GM12878 (cell line): ENCODE data around the gene NPSR1. TPM values are rescaled to one million over a fixed set of nuclear protein-coding genes. Genes with fewer than 3 reads are reported as not detected.

Experiments used
- ATAC-seq: fragments of 200-7000 bp; cut with Tn5 transposase; 3 replicates; pipeline ENCODE4 v1.9.1; 2020; ENCODE audit warnings: mild to moderate bottlenecking, moderate library complexity
- BruUV-seq: library from RNA; stranded (reverse); fragments of 400-500 nt; replicated peaks from 2 replicates; lab custom pipeline; 2021; lab: Mats Ljungman, UMichigan
- CTCF ChIA-PET: fragments of 300-600 bp; sonication (Branson Sonifier 250); formaldehyde crosslinking; extraction: SDS; loops from one replicate; lab custom pipeline; 2021; ENCODE audit warnings: inconsistent platforms; lab: Yijun Ruan, JAX
- POLR2A ChIA-PET: fragments of 350-600 bp; formaldehyde crosslinking; extraction: SDS; loops from one replicate; lab custom pipeline; 2021; ENCODE audit warnings: inconsistent platforms; lab: Charles Lee
- RAD21 ChIA-PET: fragments of 300-600 bp; sonication (Branson Sonifier 250); formaldehyde crosslinking; loops from one replicate; lab custom pipeline; 2023; ENCODE audit warnings: antibody characterized with exemption; ENCODE audit not compliant: unreplicated experiment; lab: Charles Lee
- SMC1A ChIA-PET: fragments of 300-600 bp; sonication (Branson Sonifier 250); formaldehyde crosslinking; loops from one replicate; lab custom pipeline; 2023; ENCODE audit not compliant: unreplicated experiment, uncharacterized antibody; lab: Charles Lee
- DNase-seq: peaks from one replicate; pipeline ENCODE4 v3.0.0-alpha.2; 2011; ENCODE audit warnings: low read depth, low spot score
- FAIRE-seq: peaks from 3 replicates; lab custom pipeline; 2011; peaks lifted over from hg19 to GRCh38; lab: Jason Lieb, UNC
- H2AFZ ChIP-seq: 2 replicates; pipeline ENCODE4 v1.6.0; 2011; ENCODE audit warnings: low read depth, low read length, control low read depth; ENCODE audit not compliant: control insufficient read depth
- H3K27ac ChIP-seq: 2 replicates; pipeline ENCODE4 v1.5.1; 2011; ENCODE audit warnings: control low read depth; ENCODE audit not compliant: control insufficient read depth, insufficient read depth
- H3K27me3 ChIP-seq, 2 experiments: replicated peaks in 1 of 2; 2 replicates each; pipeline versions ENCODE4 v1.6.0 to v1.6.1; 2011; ENCODE audit warnings: low read length in 1 of 2; ENCODE audit not compliant: control insufficient read depth in 2 of 2, insufficient read depth in 2 of 2
- H3K36me3 ChIP-seq, 2 experiments: 2 replicates each; pipeline ENCODE4 v1.5.1; 2011; ENCODE audit warnings: low read length in 1 of 2; ENCODE audit not compliant: control insufficient read depth in 2 of 2, insufficient read depth in 2 of 2
- H3K4me1 ChIP-seq: 2 replicates; pipeline ENCODE4 v1.6.1; 2011; ENCODE audit warnings: mild to moderate bottlenecking, low read length, moderate library complexity, mixed read lengths; ENCODE audit not compliant: control insufficient read depth, insufficient read depth
- H3K4me2 ChIP-seq: 2 replicates; pipeline ENCODE4 v1.6.0; 2011; ENCODE audit warnings: control low read depth; ENCODE audit not compliant: control insufficient read depth, insufficient read depth
- H3K4me3 ChIP-seq: fragments of 200-600 bp; sonication (generic); 2 replicates; pipeline ENCODE4 v1.5.1; 2016
- H3K79me2 ChIP-seq: 2 replicates; pipeline ENCODE4 v1.6.0; 2011; ENCODE audit warnings: low read length; ENCODE audit not compliant: control insufficient read depth, insufficient read depth
- H3K9ac ChIP-seq: 2 replicates; pipeline ENCODE4 v1.8.0; 2011; ENCODE audit warnings: low read length, control low read depth, mixed read lengths; ENCODE audit not compliant: control insufficient read depth, insufficient read depth
- H3K9me3 ChIP-seq: replicated peaks from 3 replicates; pipeline ENCODE4 v1.5.1; 2011; ENCODE audit warnings: mild to moderate bottlenecking, low read length; ENCODE audit not compliant: control insufficient read depth, insufficient read depth
- H4K20me1 ChIP-seq: 2 replicates; pipeline ENCODE4 v1.6.0; 2011; ENCODE audit not compliant: control insufficient read depth, insufficient read depth
- BHLHE40 ChIP-seq, 2 experiments: fragments of 450-650 bp in 1 of 2; IDR thresholded peaks; 2 replicates each; pipeline ENCODE4 v1.6.1; 2011 to 2017; ENCODE audit warnings: low read depth in 2 of 2, borderline replicate concordance in 1 of 2, improper control_type of control experiment in 1 of 2, low read length in 1 of 2, mild to moderate bottlenecking in 1 of 2
- CBX5 ChIP-seq: sonication (generic); IDR thresholded peaks from 2 replicates; pipeline ENCODE4 v1.6.1; 2016; ENCODE audit warnings: low read depth, moderate library complexity, mild to moderate bottlenecking, inconsistent platforms
- CREM ChIP-seq: IDR thresholded peaks from 2 replicates; pipeline ENCODE4 v1.6.1; 2014; ENCODE audit warnings: antibody characterized with exemption, low read depth
- HCFC1 ChIP-seq: fragments of 150-350 bp; IDR thresholded peaks from 2 replicates; pipeline ENCODE4 v1.6.1; 2014; ENCODE audit warnings: low read length
- MEF2A ChIP-seq: IDR thresholded peaks from 2 replicates; pipeline ENCODE4 v1.6.1; 2011; ENCODE audit warnings: low read depth, mild to moderate bottlenecking, low read length, moderate library complexity; ENCODE audit not compliant: insufficient read depth
- MEF2B ChIP-seq: fragments of 450-650 bp; IDR thresholded peaks from 2 replicates; pipeline ENCODE4 v1.6.1; 2018; ENCODE audit warnings: mild to moderate bottlenecking, moderate library complexity; ENCODE audit not compliant: partially characterized antibody, poor library complexity, severe bottlenecking
- NR2C1 ChIP-seq: fragments of 450-650 bp; IDR thresholded peaks from 2 replicates; pipeline ENCODE4 v1.6.1; 2017; ENCODE audit warnings: antibody characterized with exemption, mild to moderate bottlenecking, moderate library complexity
- PAX5 ChIP-seq: IDR thresholded peaks from 2 replicates; pipeline ENCODE4 v1.6.1; 2011; ENCODE audit warnings: low read depth, low read length, borderline replicate concordance
- POLR2A ChIP-seq: IDR thresholded peaks from 2 replicates; pipeline ENCODE4 v1.6.1; 2011; ENCODE audit warnings: low read depth, mild to moderate bottlenecking, low read length
- SIX5 ChIP-seq: IDR thresholded peaks from 2 replicates; pipeline ENCODE4 v1.6.1; 2011; ENCODE audit warnings: mild to moderate bottlenecking, low read depth, low read length, moderate library complexity; ENCODE audit not compliant: severe bottlenecking
- SUZ12 ChIP-seq: fragments of 200-600 bp; sonication (generic); IDR thresholded peaks from one replicate; pipeline ENCODE4 v1.6.1; 2018; ENCODE audit warnings: antibody characterized with exemption, mild to moderate bottlenecking; ENCODE audit not compliant: unreplicated experiment
- WRNIP1 ChIP-seq: IDR thresholded peaks from 2 replicates; pipeline ENCODE4 v1.6.1; 2011; ENCODE audit warnings: low read depth, low read length, improper control_type of control experiment, borderline replicate concordance
- ZBED1 ChIP-seq: IDR thresholded peaks from 2 replicates; pipeline ENCODE4 v1.6.1; 2016; ENCODE audit warnings: borderline replicate concordance
- WGBS: methylation state at CpG from one replicate; pipeline ENCODE4 v1.1.6; 2016; ENCODE audit warnings: low lambda C conversion rate; ENCODE audit not compliant: insufficient replicate concordance, insufficient coverage; ENCODE audit errors: missing lambda C conversion rate; 5-methylcytosine and 5-hydroxymethylcytosine counted together
- in situ Hi-C: fragments of 300-500 bp; cut with MboI; formaldehyde crosslinking; loops from 9 replicates; pipeline ENCODE4 v1.14.3; 2018; ENCODE audit warnings: mixed read lengths
- intact Hi-C: fragments of 100-400 bp; cut with micrococcal nuclease; formaldehyde crosslinking; loops from one replicate; pipeline ENCODE4 v1.14.2; 2022; ENCODE audit not compliant: unreplicated experiment
- polyA plus RNA-seq, 11 experiments: library from polyadenylated mRNA; depleted of rRNA in 4 of 11; unstranded in 6 of 11; stranded (reverse) in 5 of 11; fragments of >200 nt; fragmentation: Nextera tagmentation in 4 of 11; fragmentation: Illumina TruSeq in 1 of 11; extraction: Ambion mirVana in 4 of 11; extraction: Trizol in 1 of 11; gene quantifications; 1 replicate in 1 of 11; 2 replicates in 10 of 11; pipeline versions ENCODE4 v1.2.1 to v1.2.3, GENCODE V29; 2011 to 2016; ENCODE audit warnings: inconsistent platforms in 2 of 11, missing spikeins in 2 of 11, low read depth in 1 of 11
- total RNA-seq, 4 experiments: library from RNA; depleted of rRNA in 3 of 4; stranded (reverse); fragments of >200 nt in 3 of 4; fragmentation: Illumina TruSeq in 1 of 4; extraction: Trizol in 1 of 4; gene quantifications; 2 replicates each; pipeline versions ENCODE4 v1.2.1 to v1.2.3, GENCODE V29; 2013 to 2021
- TF ChIP-seq, protein P1 (sequence below): fragments of 450-650 bp; IDR thresholded peaks from 2 replicates; pipeline ENCODE4 v1.6.1; 2018; ENCODE audit warnings: mild to moderate bottlenecking, low read depth, moderate library complexity; ENCODE audit not compliant: partially characterized antibody
- TF ChIP-seq, protein P2 (sequence below), 3 experiments: IDR thresholded peaks in 2 of 3; conservative IDR thresholded peaks in 1 of 3; 2 replicates each; pipeline ENCODE4 v1.5.1; 2011; ENCODE audit warnings: low read depth in 3 of 3, low read length in 3 of 3, mild to moderate bottlenecking in 3 of 3, control low read depth in 2 of 3, moderate library complexity in 2 of 3, inconsistent platforms in 1 of 3, mixed read lengths in 1 of 3; ENCODE audit not compliant: control insufficient read depth in 2 of 3, insufficient read depth in 1 of 3; ENCODE audit errors: extremely low read depth in 1 of 3
- TF ChIP-seq, protein P3 (sequence below): IDR thresholded peaks from 2 replicates; pipeline ENCODE4 v1.6.1; 2012; ENCODE audit warnings: low read depth, low read length, improper control_type of control experiment
- TF ChIP-seq, protein P4 (sequence below): IDR thresholded peaks from 2 replicates; pipeline ENCODE4 v1.6.1; 2011; ENCODE audit warnings: borderline replicate concordance, low read depth, mild to moderate bottlenecking, moderate library complexity, low read length; ENCODE audit not compliant: insufficient read depth, poor library complexity, severe bottlenecking

The NPSR1 gene
- total and polyA plus RNA-seq, 10 of the 15 experiments (the other 5 are each of a cell fraction or from before 2014, with no cell fraction given): 0.20 TPM; not detected in 9

GRCh38 chr7:34656041-34656440 lies 2.0 kb upstream of the NPSR1 start:
- Histone ChIP-seq H3K4me2 (no peak overlapping the region), H3K9ac (no peak overlapping the region), H3K4me1 (no peaks in the 10 kb centered on the region), H3K27ac (no peak overlapping the region), H2AFZ (no peak overlapping the region), H3K79me2 (no peaks in the 10 kb centered on the region), H4K20me1 (no peaks in the 10 kb centered on the region), H3K27me3 (no peaks in the 10 kb centered on the region), H3K4me3 (no peak overlapping the region), H3K9me3 (no peaks in the 10 kb centered on the region), H3K36me3 (no peaks in the 10 kb centered on the region)
- WGBS: 41% methylated on average over 2 of the region's 2 CpGs
- ChIA-PET CTCF (no interaction called here), SMC1A (interaction anchor here (1.4 kb wide), 1 partner anchor 9 kb away, joined by 3 read pairs; no protein-coding TSS in a partner anchor), POLR2A (no interaction called here), RAD21 (no interaction called here)
- DNase-seq (no peak), ATAC-seq (no peak), FAIRE-seq (no peak)
- BruUV-seq: no TSS peak
- TF ChIP-seq CREM (no peak), HCFC1 (no peak), ZBED1 (no peak), SUZ12 (no peak), MEF2B (no peak), POLR2A (no peak), SIX5 (no peak), BHLHE40 (IDR thresholded peaks at IDR 0.05; ENCODE audit: borderline replicate concordance in 1 of 2, low read depth in 2 of 2, low read length in 1 of 2) (no peak), WRNIP1 (no peak), NR2C1 (no peak), MEF2A (no peak), CBX5 (no peak), PAX5 (no peak)
- TF ChIP-seq, protein P1, sequence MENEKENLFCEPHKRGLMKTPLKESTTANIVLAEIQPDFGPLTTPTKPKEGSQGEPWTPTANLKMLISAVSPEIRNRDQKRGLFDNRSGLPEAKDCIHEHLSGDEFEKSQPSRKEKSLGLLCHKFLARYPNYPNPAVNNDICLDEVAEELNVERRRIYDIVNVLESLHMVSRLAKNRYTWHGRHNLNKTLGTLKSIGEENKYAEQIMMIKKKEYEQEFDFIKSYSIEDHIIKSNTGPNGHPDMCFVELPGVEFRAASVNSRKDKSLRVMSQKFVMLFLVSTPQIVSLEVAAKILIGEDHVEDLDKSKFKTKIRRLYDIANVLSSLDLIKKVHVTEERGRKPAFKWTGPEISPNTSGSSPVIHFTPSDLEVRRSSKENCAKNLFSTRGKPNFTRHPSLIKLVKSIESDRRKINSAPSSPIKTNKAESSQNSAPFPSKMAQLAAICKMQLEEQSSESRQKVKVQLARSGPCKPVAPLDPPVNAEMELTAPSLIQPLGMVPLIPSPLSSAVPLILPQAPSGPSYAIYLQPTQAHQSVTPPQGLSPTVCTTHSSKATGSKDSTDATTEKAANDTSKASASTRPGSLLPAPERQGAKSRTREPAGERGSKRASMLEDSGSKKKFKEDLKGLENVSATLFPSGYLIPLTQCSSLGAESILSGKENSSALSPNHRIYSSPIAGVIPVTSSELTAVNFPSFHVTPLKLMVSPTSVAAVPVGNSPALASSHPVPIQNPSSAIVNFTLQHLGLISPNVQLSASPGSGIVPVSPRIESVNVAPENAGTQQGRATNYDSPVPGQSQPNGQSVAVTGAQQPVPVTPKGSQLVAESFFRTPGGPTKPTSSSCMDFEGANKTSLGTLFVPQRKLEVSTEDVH: no peak
- TF ChIP-seq, protein P2, sequence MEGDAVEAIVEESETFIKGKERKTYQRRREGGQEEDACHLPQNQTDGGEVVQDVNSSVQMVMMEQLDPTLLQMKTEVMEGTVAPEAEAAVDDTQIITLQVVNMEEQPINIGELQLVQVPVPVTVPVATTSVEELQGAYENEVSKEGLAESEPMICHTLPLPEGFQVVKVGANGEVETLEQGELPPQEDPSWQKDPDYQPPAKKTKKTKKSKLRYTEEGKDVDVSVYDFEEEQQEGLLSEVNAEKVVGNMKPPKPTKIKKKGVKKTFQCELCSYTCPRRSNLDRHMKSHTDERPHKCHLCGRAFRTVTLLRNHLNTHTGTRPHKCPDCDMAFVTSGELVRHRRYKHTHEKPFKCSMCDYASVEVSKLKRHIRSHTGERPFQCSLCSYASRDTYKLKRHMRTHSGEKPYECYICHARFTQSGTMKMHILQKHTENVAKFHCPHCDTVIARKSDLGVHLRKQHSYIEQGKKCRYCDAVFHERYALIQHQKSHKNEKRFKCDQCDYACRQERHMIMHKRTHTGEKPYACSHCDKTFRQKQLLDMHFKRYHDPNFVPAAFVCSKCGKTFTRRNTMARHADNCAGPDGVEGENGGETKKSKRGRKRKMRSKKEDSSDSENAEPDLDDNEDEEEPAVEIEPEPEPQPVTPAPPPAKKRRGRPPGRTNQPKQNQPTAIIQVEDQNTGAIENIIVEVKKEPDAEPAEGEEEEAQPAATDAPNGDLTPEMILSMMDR (IDR thresholded peaks at IDR 0.05 in 2 of 3, conservative IDR thresholded peaks at IDR 0.05 in 1 of 3; ENCODE audit: control insufficient read depth in 2 of 3, extremely low read depth in 1 of 3, insufficient read depth in 1 of 3, low read depth in 3 of 3, low read length in 3 of 3): no peak
- TF ChIP-seq, protein P3, sequence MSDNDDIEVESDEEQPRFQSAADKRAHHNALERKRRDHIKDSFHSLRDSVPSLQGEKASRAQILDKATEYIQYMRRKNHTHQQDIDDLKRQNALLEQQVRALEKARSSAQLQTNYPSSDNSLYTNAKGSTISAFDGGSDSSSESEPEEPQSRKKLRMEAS: no peak
- TF ChIP-seq, protein P4, sequence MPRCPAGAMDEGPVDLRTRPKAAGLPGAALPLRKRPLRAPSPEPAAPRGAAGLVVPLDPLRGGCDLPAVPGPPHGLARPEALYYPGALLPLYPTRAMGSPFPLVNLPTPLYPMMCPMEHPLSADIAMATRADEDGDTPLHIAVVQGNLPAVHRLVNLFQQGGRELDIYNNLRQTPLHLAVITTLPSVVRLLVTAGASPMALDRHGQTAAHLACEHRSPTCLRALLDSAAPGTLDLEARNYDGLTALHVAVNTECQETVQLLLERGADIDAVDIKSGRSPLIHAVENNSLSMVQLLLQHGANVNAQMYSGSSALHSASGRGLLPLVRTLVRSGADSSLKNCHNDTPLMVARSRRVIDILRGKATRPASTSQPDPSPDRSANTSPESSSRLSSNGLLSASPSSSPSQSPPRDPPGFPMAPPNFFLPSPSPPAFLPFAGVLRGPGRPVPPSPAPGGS: no peak
- intact Hi-C loops: no loop called here
- in situ Hi-C loops: no loop called here
